Esophagus squamous epithelium (tissue), 5 donors: ENCODE measurements around the gene TMEM135. TPM values are rescaled to one million over a fixed set of nuclear protein-coding genes. Genes with fewer than 3 reads are reported as not detected.
"Not testable (repeated sequence)": the region's sequence is repeated elsewhere in the genome, so short reads cannot be mapped to it uniquely, and the experiment has no call there.

Source experiments
- DNase-seq: peaks from one replicate; lab custom pipeline; 2025; lab: John Stamatoyannopoulos, UW
- H3K27ac ChIP-seq, 4 donors: fragments of 200-600 bp; sonication (generic); one replicate each; pipeline ENCODE4 v1.5.1; 2016 to 2019; ENCODE audit warnings: mild to moderate bottlenecking in 1 of 4
- H3K27me3 ChIP-seq, 4 donors: fragments of 200-600 bp; sonication (generic); 1 replicate in 3 of 4; 2 replicates in 1 of 4; pipeline versions ENCODE4 v1.5.1 to v1.6.0; 2017 to 2021; ENCODE audit warnings: antibody characterized with exemption in 1 of 4
- H3K36me3 ChIP-seq, 3 donors: fragments of 200-600 bp; sonication (generic); one replicate each; pipeline ENCODE4 v1.5.1; 2016 to 2019
- H3K4me1 ChIP-seq, 3 donors: fragments of 200-600 bp; sonication (generic); one replicate each; pipeline ENCODE4 v1.5.1; 2017 to 2019
- H3K4me3 ChIP-seq, 4 donors: fragments of 200-600 bp; sonication (generic); 1 replicate in 3 of 4; 2 replicates in 1 of 4; pipeline ENCODE4 v1.5.1; 2016 to 2019; ENCODE audit warnings: mild to moderate bottlenecking in 2 of 4, moderate library complexity in 1 of 4
- H3K9me3 ChIP-seq, 3 donors: fragments of 200-600 bp; sonication (generic); one replicate each; pipeline ENCODE4 v1.5.1; 2016 to 2019
- CTCF ChIP-seq, 6 experiments: fragments of 450-650 bp in 4 of 6; fragments of 200-600 bp in 2 of 6; sonication (generic) in 2 of 6; IDR thresholded peaks; one replicate each; pipeline ENCODE4 v1.5.1; 2016 to 2019; ENCODE audit warnings: antibody characterized with exemption in 6 of 6, mild to moderate bottlenecking in 4 of 6, moderate library complexity in 4 of 6
- POLR2A ChIP-seq, 4 donors: fragments of 450-650 bp; IDR thresholded peaks; one replicate each; pipeline ENCODE4 v1.6.1; 2017; ENCODE audit warnings: antibody characterized with exemption in 4 of 4, mild to moderate bottlenecking in 4 of 4, moderate library complexity in 3 of 4
- WGBS, 2 donors: methylation state at CpG; one replicate each; pipeline ENCODE4 v1.1.5; 2018; 5-methylcytosine and 5-hydroxymethylcytosine counted together
- intact Hi-C: fragments of 100-400 bp; cut with DNase I; formaldehyde crosslinking; loops from one replicate; pipeline ENCODE4 v1.15.0; 2022
- total RNA-seq, 4 donors: library from RNA; depleted of rRNA; stranded (reverse); fragments of >200 nt; gene quantifications; one replicate each; pipeline ENCODE4 v1.1.0, GENCODE V29; 2016
- donor health status: DM: yes; HTN: yes; CAD: no.

TMEM135 gene
- total RNA-seq, 4 donors from 2014 or later: 4.5 to 12.0 (median 9.8) TPM

- DNase-seq: no peak
- Histone ChIP-seq H3K4me3 (no peak overlapping the region), H3K9me3 (no peaks in the 10 kb centered on the region), H3K27ac (no peak overlapping the region), H3K36me3 (no peaks in the 10 kb centered on the region), H3K4me1 (peaks cover 0 to 8% (median 2%) of the 10 kb centered on the region in 3 donors), H3K27me3 (no peaks in the 10 kb centered on the region)
- WGBS, 2 donors: 43 to 56% methylated on average over 2 of the region's 2 CpGs
- intact Hi-C loops: loop anchor here (5.0 kb wide), 1 partner anchor 342 kb away; no protein-coding TSS in a partner anchor
- TF ChIP-seq CTCF (IDR thresholded peaks at IDR 0.05) (no peak), POLR2A (IDR thresholded peaks at IDR 0.05) (no peak)
Observed at GRCh38 chr11:87284306-87284705, 246.6 kb downstream of the TMEM135 start.

- H3K9me3 ChIP-seq, H3K27ac ChIP-seq, H3K27me3 ChIP-seq, intact Hi-C loops, H3K4me3 ChIP-seq, DNase-seq, H3K36me3 ChIP-seq, H3K4me1 ChIP-seq: not testable (repeated sequence)
- WGBS, 2 donors: 81 to 86% methylated on average over 6 of the region's 7 CpGs
Observed at GRCh38 chr11:87285674-87286073, 247.9 kb downstream of the TMEM135 start.

GRCh38 chr11:87286338-87286737, 248.6 kb downstream of the TMEM135 start:
- no peaks in the 10 kb centered on the region for H3K27me3 ChIP-seq
- 96 to 100% methylated on average over 2 of the region's 17 CpGs for WGBS, 2 donors
- no peaks in the 10 kb centered on the region for H3K36me3 ChIP-seq
- H3K9me3 ChIP-seq: no peaks in the 10 kb centered on the region
- intact Hi-C loops: no loop called here
- H3K4me1 ChIP-seq: peaks cover 0 to 7% (median 2%) of the 10 kb centered on the region in 3 donors
- no peak for DNase-seq
- TF ChIP-seq POLR2A (IDR thresholded peaks at IDR 0.05) (no peak), CTCF (IDR thresholded peaks at IDR 0.05) (no peak)
- H3K4me3 ChIP-seq: no peak overlapping the region
- no peak overlapping the region for H3K27ac ChIP-seq

GRCh38 chr11:87290304-87290922, 252.7 kb downstream of the TMEM135 start:
- Histone ChIP-seq H3K27ac (no peak overlapping the region), H3K9me3 (no peaks in the 10 kb centered on the region), H3K4me1 (no peaks in the 10 kb centered on the region), H3K4me3 (no peak overlapping the region), H3K36me3 (no peaks in the 10 kb centered on the region), H3K27me3 (no peaks in the 10 kb centered on the region)
- no peak for DNase-seq
- TF ChIP-seq CTCF (IDR thresholded peaks at IDR 0.05): peak; percentile 17 to 70 (median 58)
- TF ChIP-seq POLR2A (IDR thresholded peaks at IDR 0.05): no peak
- intact Hi-C loops: loop anchor here (10.0 kb wide), 1 partner anchor 426 kb away; no protein-coding TSS in a partner anchor
- 5 to 13% methylated on average over 3 of the region's 3 CpGs for WGBS, 2 donors

GRCh38 chr11:87292598-87292997, 254.9 kb downstream of the TMEM135 start:
- Histone ChIP-seq H3K36me3 (no peaks in the 10 kb centered on the region), H3K27me3 (no peaks in the 10 kb centered on the region), H3K4me3 (no peak overlapping the region), H3K4me1 (no peaks in the 10 kb centered on the region), H3K9me3 (no peaks in the 10 kb centered on the region), H3K27ac (no peak overlapping the region)
- DNase-seq: no peak
- intact Hi-C loops: loop anchor here (10.0 kb wide), 1 partner anchor 428 kb away; no protein-coding TSS in a partner anchor
- TF ChIP-seq POLR2A (IDR thresholded peaks at IDR 0.05): no peak
- no peak for TF ChIP-seq CTCF (IDR thresholded peaks at IDR 0.05)
- 41 to 47% methylated on average over 1 of the region's 1 CpG for WGBS, 2 donors
